ENCODE data around the gene ARHGEF2. TPM values are rescaled to one million over a fixed set of nuclear protein-coding genes. Genes with fewer than 3 reads are reported as not detected.

Gene ARHGEF2
- total and polyA plus RNA-seq, 2 of the 13 experiments (the other 11 are each of a cell fraction or from before 2014, with no cell fraction given) = 16.1 to 32.1 TPM

DNA sequence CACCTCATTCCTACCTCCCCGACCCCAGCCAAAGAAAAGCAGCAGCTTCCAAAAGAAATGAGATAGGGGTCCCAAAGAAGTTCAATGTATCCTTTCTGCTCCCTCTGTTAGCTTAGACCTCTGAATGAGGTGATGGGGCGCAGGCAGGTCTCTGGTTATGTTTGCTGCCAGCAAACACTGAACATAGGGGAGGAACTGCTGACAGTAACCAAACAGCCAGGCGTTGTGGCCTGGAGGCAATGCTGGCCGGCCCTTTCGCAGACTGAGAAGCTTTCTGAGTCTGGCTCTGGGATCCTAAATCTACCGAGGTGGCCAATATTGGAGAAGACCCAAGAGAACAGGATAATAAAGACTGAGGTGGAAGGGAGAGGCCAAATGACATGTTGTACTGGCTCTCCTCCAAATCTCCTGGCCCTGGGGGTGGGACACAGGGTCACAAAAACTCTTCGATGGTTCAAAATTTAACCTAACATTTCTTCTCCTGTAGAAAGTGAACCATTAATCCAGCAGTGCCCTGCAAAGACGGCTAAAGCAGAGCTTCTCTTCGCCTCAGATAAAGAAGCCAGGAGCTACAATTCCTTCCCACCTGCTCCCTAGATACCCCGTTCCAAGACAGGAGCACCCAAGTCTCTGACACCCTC lies 22.8 kb upstream of the ARHGEF2 start (continued):
- TF ChIP-seq, protein P1, sequence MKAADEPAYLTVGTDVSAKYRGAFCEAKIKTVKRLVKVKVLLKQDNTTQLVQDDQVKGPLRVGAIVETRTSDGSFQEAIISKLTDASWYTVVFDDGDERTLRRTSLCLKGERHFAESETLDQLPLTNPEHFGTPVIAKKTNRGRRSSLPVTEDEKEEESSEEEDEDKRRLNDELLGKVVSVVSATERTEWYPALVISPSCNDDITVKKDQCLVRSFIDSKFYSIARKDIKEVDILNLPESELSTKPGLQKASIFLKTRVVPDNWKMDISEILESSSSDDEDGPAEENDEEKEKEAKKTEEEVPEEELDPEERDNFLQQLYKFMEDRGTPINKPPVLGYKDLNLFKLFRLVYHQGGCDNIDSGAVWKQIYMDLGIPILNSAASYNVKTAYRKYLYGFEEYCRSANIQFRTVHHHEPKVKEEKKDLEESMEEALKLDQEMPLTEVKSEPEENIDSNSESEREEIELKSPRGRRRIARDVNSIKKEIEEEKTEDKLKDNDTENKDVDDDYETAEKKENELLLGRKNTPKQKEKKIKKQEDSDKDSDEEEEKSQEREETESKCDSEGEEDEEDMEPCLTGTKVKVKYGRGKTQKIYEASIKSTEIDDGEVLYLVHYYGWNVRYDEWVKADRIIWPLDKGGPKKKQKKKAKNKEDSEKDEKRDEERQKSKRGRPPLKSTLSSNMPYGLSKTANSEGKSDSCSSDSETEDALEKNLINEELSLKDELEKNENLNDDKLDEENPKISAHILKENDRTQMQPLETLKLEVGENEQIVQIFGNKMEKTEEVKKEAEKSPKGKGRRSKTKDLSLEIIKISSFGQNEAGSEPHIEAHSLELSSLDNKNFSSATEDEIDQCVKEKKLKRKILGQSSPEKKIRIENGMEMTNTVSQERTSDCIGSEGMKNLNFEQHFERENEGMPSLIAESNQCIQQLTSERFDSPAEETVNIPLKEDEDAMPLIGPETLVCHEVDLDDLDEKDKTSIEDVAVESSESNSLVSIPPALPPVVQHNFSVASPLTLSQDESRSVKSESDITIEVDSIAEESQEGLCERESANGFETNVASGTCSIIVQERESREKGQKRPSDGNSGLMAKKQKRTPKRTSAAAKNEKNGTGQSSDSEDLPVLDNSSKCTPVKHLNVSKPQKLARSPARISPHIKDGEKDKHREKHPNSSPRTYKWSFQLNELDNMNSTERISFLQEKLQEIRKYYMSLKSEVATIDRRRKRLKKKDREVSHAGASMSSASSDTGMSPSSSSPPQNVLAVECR (CRISPR knock-in tag; IDR thresholded peaks at IDR 0.05; ENCODE audit: borderline replicate concordance) = peak; percentile 43; the same call in 1 of the 2 replicates
- TF ChIP-seq CHD2 (IDR thresholded peaks at IDR 0.05; ENCODE audit: low read depth, low read length) (no peak), ZNF543 (CRISPR knock-in tag; IDR thresholded peaks at IDR 0.05) (no peak), TBL1XR1 (IDR thresholded peaks at IDR 0.05; ENCODE audit: borderline replicate concordance, low read length, partially characterized antibody) (no peak), SNAPC2 (CRISPR knock-in tag; IDR thresholded peaks at IDR 0.05) (0 out of 2 replicates have a peak, but pooled peaks have one; percentile 0), ZNF720 (CRISPR knock-in tag; IDR thresholded peaks at IDR 0.05) (no peak), ZNF180 (CRISPR knock-in tag; IDR thresholded peaks at IDR 0.05; ENCODE audit: borderline replicate concordance, low read depth) (no peak), SMARCE1 (IDR thresholded peaks at IDR 0.05; ENCODE audit: borderline replicate concordance) (no peak), XRCC5 (optimal IDR thresholded peaks at IDR 0.05; ENCODE audit: low read length) (no peak), ZNF660 (CRISPR knock-in tag; IDR thresholded peaks at IDR 0.05; ENCODE audit: borderline replicate concordance, low read depth) (no peak), HES4 (CRISPR knock-in tag; IDR thresholded peaks at IDR 0.05; ENCODE audit: borderline replicate concordance) (no peak)
- TF ChIP-seq, protein P2, sequence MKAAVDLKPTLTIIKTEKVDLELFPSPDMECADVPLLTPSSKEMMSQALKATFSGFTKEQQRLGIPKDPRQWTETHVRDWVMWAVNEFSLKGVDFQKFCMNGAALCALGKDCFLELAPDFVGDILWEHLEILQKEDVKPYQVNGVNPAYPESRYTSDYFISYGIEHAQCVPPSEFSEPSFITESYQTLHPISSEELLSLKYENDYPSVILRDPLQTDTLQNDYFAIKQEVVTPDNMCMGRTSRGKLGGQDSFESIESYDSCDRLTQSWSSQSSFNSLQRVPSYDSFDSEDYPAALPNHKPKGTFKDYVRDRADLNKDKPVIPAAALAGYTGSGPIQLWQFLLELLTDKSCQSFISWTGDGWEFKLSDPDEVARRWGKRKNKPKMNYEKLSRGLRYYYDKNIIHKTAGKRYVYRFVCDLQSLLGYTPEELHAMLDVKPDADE (CRISPR knock-in tag; IDR thresholded peaks at IDR 0.05) = no peak
- TF ChIP-seq, protein P3, sequence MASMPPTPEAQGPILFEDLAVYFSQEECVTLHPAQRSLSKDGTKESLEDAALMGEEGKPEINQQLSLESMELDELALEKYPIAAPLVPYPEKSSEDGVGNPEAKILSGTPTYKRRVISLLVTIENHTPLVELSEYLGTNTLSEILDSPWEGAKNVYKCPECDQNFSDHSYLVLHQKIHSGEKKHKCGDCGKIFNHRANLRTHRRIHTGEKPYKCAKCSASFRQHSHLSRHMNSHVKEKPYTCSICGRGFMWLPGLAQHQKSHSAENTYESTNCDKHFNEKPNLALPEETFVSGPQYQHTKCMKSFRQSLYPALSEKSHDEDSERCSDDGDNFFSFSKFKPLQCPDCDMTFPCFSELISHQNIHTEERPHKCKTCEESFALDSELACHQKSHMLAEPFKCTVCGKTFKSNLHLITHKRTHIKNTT (CRISPR knock-in tag; IDR thresholded peaks at IDR 0.05) = no peak
- TF ChIP-seq, protein P4, sequence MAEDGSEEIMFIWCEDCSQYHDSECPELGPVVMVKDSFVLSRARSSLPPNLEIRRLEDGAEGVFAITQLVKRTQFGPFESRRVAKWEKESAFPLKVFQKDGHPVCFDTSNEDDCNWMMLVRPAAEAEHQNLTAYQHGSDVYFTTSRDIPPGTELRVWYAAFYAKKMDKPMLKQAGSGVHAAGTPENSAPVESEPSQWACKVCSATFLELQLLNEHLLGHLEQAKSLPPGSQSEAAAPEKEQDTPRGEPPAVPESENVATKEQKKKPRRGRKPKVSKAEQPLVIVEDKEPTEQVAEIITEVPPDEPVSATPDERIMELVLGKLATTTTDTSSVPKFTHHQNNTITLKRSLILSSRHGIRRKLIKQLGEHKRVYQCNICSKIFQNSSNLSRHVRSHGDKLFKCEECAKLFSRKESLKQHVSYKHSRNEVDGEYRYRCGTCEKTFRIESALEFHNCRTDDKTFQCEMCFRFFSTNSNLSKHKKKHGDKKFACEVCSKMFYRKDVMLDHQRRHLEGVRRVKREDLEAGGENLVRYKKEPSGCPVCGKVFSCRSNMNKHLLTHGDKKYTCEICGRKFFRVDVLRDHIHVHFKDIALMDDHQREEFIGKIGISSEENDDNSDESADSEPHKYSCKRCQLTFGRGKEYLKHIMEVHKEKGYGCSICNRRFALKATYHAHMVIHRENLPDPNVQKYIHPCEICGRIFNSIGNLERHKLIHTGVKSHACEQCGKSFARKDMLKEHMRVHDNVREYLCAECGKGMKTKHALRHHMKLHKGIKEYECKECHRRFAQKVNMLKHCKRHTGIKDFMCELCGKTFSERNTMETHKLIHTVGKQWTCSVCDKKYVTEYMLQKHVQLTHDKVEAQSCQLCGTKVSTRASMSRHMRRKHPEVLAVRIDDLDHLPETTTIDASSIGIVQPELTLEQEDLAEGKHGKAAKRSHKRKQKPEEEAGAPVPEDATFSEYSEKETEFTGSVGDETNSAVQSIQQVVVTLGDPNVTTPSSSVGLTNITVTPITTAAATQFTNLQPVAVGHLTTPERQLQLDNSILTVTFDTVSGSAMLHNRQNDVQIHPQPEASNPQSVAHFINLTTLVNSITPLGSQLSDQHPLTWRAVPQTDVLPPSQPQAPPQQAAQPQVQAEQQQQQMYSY (CRISPR knock-in tag; IDR thresholded peaks at IDR 0.05) = no peak

Measured in HepG2 (cell line).